Activated gamma-delta T cell (primary cell): ENCODE measurements around the gene PLBD1.

Source experiments
- DNase-seq: peaks from one replicate; lab custom pipeline; 2025; lab: John Stamatoyannopoulos, UW

PLBD1 gene

DNA sequence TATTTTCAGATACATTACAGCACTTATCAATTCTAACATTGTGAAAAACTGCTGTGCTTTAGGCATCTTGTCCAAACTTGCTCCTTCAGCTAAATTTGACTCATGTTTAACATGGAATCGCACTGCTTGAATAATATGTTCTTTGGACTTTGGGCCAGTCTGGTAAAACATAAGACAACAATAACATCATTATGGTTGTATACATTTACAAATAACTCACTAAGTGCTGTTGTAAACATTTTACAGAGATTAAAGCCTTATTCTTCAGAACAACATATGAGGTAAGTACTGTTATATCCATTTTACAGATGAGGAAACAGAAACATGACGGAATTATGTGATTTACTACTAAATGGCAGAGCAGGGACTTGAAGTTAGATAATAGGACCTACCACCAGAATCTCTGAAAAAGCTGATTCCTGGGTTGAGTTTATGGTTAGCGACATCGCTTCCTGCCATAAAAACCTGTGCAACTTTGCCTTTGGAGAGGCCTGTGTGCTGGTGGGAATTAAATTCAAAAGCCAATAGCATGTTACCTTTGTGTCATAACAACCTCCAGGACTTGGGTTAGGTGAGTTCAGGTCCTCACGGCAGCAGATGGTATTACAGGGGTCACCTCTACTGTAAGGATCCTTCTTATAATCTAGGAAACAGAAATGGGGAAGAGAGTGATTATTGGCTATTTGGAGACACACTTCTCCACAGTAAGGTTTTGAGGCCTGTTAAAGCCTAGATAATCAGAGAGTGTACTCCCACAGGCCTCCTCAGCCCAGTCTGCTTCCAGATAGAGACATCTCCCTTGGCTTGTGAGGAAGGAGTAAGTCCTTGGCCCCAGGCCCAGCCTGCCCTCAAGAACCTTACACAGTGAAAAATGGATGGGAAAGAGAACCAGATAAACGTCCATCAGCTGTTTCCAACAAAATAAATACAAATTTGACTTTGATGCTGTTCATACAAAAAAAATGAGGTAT, 61.8 kb downstream of the PLBD1 start:
- no peak for DNase-seq

DNA sequence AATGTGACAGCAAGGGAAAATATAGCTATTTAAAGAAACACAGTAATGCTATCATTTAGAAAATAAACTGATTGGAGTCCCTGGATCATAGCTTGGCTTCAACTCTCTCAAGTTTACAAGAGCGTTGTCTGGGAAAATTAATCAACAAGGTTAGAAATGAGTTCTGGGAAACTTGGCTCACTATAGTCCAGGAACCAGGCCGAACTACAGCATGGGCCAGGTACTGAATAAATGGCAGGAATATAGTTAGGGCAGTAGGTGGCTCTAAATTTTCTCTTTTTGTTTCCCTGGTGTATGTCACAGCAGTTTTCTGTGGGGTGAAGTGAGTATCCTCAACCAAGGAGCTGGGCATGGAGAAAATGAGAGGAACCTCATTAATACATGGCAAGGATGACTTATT, 72.4 kb downstream of the PLBD1 start:
- DNase-seq, result no peak

DNA sequence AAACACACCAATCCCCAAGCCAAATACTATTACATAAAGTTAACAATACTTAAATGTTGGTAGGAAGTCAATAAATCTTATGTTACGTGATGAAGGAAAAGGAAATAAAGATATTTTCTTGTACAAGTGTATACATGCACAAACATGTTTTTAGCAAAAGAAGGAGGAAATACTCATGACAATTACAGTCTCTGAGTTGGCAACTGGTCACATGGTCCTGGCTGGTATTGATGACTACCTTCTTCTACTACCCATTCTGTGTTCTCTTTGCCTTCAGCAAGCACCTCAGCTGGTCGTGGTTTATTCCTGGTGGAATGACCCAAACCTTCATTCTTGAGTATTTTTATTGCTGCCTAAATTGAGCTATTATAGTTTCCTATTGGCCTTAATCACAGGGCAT, 84.8 kb downstream of the PLBD1 start:
- no peak for DNase-seq

DNA sequence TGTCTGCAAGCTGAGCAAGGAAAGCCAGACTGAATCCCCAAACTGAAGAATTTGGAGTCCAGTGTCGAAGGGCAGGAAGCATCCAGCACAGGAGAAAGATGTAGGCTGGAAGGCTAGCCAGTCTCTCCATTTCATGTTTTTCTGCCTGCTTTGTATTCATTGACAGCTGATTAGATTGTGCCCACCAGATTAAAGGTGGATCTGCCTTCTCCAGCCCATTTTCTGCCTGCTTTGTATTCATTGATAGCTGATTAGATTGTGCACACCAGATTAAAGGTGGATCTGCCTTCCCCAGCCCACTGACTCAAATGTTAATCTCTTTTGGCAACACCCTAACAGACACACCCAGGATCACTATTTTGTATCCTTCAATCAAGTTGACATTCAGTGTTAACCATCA, 85.3 kb downstream of the PLBD1 start:
- no peak for DNase-seq

DNA sequence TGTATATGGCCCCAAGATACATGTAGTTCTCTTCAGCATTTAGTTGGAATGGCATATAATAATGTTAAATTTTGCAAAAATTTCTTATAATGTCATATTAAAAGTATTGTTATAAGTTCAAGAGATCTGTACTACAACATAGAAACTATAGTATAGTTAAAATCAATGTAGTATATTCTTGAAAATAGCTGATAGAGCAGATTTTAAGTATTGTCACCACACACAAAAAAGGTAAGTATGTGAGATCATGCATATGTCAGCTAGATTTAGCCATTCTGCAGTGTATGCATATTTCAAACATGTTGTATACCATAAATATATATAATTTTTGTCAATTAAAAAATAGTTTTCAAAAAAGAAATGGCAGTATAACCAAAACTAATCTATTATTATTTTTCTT, 86.5 kb downstream of the PLBD1 start:
- DNase-seq, result no peak

DNA sequence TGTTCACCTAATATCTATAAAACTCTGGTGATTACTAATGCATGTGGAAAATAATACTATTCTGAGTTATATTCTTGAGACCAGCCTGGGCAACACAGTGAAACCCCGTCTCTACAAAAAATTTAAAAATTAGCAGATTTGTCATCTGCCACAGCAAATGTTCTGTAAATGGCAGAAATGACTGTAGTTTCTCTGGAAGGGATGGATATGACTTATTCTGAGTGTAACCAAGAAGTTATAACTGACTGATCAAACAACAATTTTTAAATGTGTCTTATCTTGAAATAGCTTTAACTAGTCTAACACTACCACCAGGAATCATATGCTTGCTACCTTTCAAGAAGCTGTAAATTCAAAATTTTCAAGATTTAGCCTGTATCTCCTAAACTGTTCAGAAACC, 88.7 kb downstream of the PLBD1 start:
- no peak for DNase-seq

DNA sequence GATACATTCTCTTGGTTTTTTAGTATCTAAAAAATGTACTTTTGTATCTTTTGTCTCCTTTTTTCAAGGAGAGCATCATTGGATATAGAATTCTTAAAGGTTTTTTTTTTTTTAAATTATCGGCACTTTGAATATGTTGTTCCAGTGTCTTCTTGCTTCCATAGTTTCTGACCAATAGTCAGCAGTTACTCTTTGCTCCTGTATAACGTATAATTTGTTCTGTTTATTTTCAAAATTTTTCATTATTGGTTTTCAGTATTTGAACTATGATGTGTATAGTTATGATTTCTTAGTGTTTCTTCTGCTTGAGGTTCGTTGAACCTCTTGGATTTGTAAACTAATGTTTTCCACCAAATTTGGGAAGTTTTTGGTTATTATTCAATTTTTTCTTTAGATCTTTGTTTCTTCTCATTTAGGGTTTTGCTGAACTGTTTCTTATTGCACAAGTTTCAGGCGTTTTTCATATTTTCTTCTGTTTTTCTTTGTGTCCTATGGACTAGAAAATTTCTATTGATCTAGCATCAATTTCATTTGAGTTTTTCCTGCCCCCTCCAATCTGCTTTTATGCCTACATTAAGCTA, 93.9 kb downstream of the PLBD1 start:
- DNase-seq, result no peak

DNA sequence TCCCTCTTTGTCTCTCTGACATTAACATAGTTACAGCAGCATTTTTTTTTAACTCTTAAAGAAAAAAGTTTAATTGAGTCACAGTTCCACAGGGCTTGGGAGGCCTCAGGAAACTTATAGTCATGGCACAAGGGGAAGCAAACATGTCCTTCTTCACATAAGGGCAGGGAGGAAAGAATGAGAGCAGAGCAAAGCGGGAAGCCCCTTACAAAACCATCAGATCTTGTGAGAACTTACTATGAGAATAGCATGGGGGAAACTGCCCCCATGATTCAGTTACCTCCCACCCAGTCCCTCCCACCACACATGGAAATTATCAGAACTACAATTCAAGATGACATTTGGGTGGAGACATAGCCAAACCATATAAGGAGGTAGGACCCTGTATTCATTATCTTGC, 96.2 kb downstream of the PLBD1 start:
- DNase-seq, result no peak

DNA sequence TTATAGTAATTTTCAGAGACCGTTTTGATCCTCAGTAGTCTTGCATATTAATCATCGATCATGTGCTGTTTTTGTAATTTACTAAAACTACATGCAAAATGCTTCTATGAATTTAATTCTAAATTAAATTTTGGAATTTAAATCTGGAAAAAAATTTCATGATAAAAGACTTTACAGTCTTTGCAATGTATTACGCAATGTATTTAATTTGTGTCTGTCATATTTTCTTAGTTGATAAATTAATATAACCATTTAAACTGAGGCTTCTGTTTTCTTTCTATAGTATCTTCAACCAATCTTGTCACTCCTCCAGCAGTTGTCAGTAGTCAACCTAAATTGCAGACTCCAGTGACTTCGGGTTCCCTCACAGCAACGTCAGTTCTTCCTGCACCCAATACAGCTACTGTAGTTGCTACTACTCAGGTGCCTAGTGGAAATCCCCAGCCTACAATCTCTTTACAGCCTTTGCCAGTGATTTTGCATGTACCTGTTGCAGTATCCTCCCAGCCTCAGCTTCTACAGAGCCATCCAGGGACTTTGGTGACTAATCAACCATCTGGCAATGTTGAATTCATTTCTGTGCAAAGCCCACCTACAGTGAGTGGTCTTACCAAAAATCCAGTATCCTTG, 107.4 kb downstream of the PLBD1 start:
- DNase-seq, result no peak

DNA sequence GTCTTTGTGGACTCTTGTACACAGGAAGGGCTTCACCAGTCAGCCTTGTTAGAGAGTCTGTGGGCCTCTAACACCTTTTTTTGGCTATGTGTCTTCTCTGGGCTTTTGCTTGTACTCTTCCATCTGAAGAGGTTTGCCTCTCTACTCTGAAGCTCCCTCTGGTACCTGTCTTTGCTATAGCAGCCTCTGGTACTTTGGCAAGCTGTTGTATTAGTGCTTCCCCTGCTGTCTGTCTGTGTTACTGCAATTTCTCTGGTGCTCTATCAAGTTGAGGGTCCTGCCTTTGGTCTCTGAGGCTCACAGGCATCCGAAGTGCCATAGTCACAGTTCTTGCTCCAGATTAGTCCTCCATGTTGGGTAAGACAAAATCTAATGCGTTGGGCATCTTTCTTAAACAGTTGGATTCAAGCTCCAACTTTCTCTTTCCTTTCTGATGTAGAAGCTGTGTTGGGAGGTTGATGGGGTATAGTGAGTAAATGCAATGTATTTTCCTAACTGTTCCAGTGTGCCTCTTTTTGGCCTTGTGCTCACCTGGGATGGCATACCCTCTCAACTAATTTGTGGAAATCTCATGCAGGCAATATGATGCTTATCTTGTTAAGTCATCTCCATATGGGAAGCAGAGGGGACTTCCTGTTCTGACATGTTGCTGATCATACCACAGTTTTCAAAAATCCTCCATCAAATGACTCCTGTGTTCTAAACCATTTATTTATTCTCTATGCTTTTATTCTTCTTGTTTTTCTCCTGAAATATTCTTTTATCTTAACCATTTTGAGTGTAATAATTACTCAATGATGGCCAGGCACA, 113.4 kb downstream of the PLBD1 start:
- DNase-seq, result no peak
